HG03558 (cell line): ENCODE data around the gene YBX2.
A peak's percentile ranks its signal among the peaks of the same experiment; 100 is the strongest.
"Not testable (repeated sequence)": the region's sequence is repeated elsewhere in the genome, so short reads cannot be mapped to it uniquely, and the experiment has no call there.

Source experiments
- ATAC-seq: cut with Tn5 transposase; IDR thresholded peaks from one replicate; pipeline ENCODE4 v1.9.1; 2021; ENCODE audit warnings: moderate number of reproducible peaks; ENCODE audit not compliant: unreplicated experiment; ENCODE audit errors: extremely low read depth

The YBX2 gene

GRCh38 chr17:7294614-7295153 is at the start of gene YBX2:
Gene YBX2 (minus strand): TSS chr17:7294639. CDS start chr17:7294500, 139 bp downstream.
- no peak for ATAC-seq

GRCh38 chr17:7343250-7343649 is 48.8 kb upstream of the YBX2 start:
- ATAC-seq: no peak

GRCh38 chr17:7341842-7342241 is 47.4 kb upstream of the YBX2 start:
- no peak for ATAC-seq

- ATAC-seq: no peak
Measured at GRCh38 chr17:7340179-7340578, 45.7 kb upstream of the YBX2 start.

- ATAC-seq: not testable (repeated sequence)
Measured at GRCh38 chr17:7337600-7337999, 43.2 kb upstream of the YBX2 start.

- ATAC-seq: no peak
Measured at GRCh38 chr17:7336240-7337175, 42.1 kb upstream of the YBX2 start, which contains the start of gene ACAP1. Gene ACAP1 (plus strand): TSS chr17:7336529. CDS start chr17:7336735, 206 bp downstream.

GRCh38 chr17:7335765-7336164 is 41.3 kb upstream of the YBX2 start:
- not testable (repeated sequence) for ATAC-seq

- no peak for ATAC-seq
Measured at GRCh38 chr17:7334938-7335538, 40.6 kb upstream of the YBX2 start.

- not testable (repeated sequence) for ATAC-seq
Measured at GRCh38 chr17:7332600-7333069, 38.2 kb upstream of the YBX2 start.

GRCh38 chr17:7332111-7332510 is 37.7 kb upstream of the YBX2 start:
- ATAC-seq: no peak

- ATAC-seq: no peak
Measured at GRCh38 chr17:7330638-7331015, 36.2 kb upstream of the YBX2 start.

- peak; percentile 6 for ATAC-seq
Measured at GRCh38 chr17:7329997-7330637, 35.7 kb upstream of the YBX2 start.

GRCh38 chr17:7329374-7329996 is 35.0 kb upstream of the YBX2 start:
- ATAC-seq: peak; percentile 36

- ATAC-seq: no peak
Measured at GRCh38 chr17:7328840-7329373, 34.5 kb upstream of the YBX2 start, which contains the start of gene NEURL4. Gene NEURL4 (minus strand): TSS chr17:7329335. CDS start chr17:7329312, 23 bp downstream.

- ATAC-seq: no peak
Measured at GRCh38 chr17:7328009-7328408, 33.6 kb upstream of the YBX2 start.

GRCh38 chr17:7327501-7327900 is 33.1 kb upstream of the YBX2 start:
- no peak for ATAC-seq

- no peak for ATAC-seq
Measured at GRCh38 chr17:7327056-7327455, 32.6 kb upstream of the YBX2 start.

GRCh38 chr17:7326186-7326585 is 31.7 kb upstream of the YBX2 start:
- ATAC-seq: no peak

GRCh38 chr17:7325031-7325528 is 30.6 kb upstream of the YBX2 start:
- ATAC-seq: no peak

GRCh38 chr17:7324438-7324779 is 30.0 kb upstream of the YBX2 start:
- ATAC-seq: no peak
